SK-N-SH (cell line): ENCODE measurements around the gene KRT222. TPM values are rescaled to one million over a fixed set of nuclear protein-coding genes. Genes with fewer than 3 reads are reported as not detected.

Experiments used
- CTCF ChIA-PET: fragments of 300-600, 350-600 bp; formaldehyde crosslinking; extraction: SDS; loops from one replicate; lab custom pipeline; 2021; lab: Yijun Ruan, JAX
- POLR2A ChIA-PET: fragments of 350-600 bp; sonication (Branson Sonifier 250); formaldehyde crosslinking; extraction: SDS; loops from one replicate; lab custom pipeline; 2020; ENCODE audit warnings: antibody characterized with exemption, inconsistent platforms; lab: Yijun Ruan, JAX
- DNase-seq: peaks from one replicate; pipeline ENCODE4 v3.0.0; 2012
- H2AFZ ChIP-seq: fragments of 200-600 bp; sonication (generic); 2 replicates; pipeline ENCODE4 v1.8.1; 2016; ENCODE audit warnings: antibody characterized with exemption, mild to moderate bottlenecking, low read depth
- H3F3A ChIP-seq: fragments of 200-600 bp; sonication (generic); replicated peaks from 2 replicates; pipeline ENCODE3; 2016; ENCODE audit warnings: antibody characterized with exemption, mild to moderate bottlenecking; ENCODE audit not compliant: insufficient read depth
- H3K27ac ChIP-seq, 2 experiments: fragments of 200-500 bp in 1 of 2; fragments of 200-600 bp in 1 of 2; sonication (Bioruptor generic) in 1 of 2; sonication (generic), shearing (Covaris generic) in 1 of 2; 2 replicates each; pipeline versions ENCODE4 v1.5.1 to v1.6.1; 2014 to 2016; ENCODE audit warnings: low read depth in 2 of 2, inconsistent platforms in 1 of 2, low read length in 1 of 2, mild to moderate bottlenecking in 1 of 2, mixed read lengths in 1 of 2
- H3K27me3 ChIP-seq: fragments of 200-600 bp; sonication (generic), shearing (Covaris generic); 2 replicates; pipeline ENCODE4 v1.6.1; 2016; ENCODE audit warnings: mixed run types; ENCODE audit not compliant: insufficient read depth
- H3K36me3 ChIP-seq, 2 experiments: fragments of 200-500 bp in 1 of 2; fragments of 200-600 bp in 1 of 2; sonication (Bioruptor generic) in 1 of 2; sonication (generic) in 1 of 2; replicated peaks in 1 of 2; 2 replicates each; pipeline versions ENCODE3 to v1.5.1; 2014 to 2016; ENCODE audit warnings: low read length in 1 of 2, mild to moderate bottlenecking in 1 of 2; ENCODE audit not compliant: insufficient read depth in 2 of 2, control insufficient read depth in 1 of 2
- H3K4me1 ChIP-seq, 2 experiments: fragments of 200-500 bp in 1 of 2; fragments of 200-600 bp in 1 of 2; sonication (Bioruptor generic) in 1 of 2; sonication (generic), shearing (Covaris generic) in 1 of 2; 2 replicates each; pipeline versions ENCODE4 v1.5.1 to v1.6.1; 2014 to 2016; ENCODE audit warnings: low read depth in 1 of 2, low read length in 1 of 2, mixed run types in 1 of 2; ENCODE audit not compliant: insufficient read depth in 2 of 2, control insufficient read depth in 1 of 2
- H3K4me2 ChIP-seq: fragments of 200-600 bp; sonication (generic), shearing (Covaris generic); 2 replicates; pipeline ENCODE4 v1.6.1; 2017; ENCODE audit warnings: mixed run types
- H3K4me3 ChIP-seq, 2 experiments: fragments of 200-500 bp in 1 of 2; fragments of 200-600 bp in 1 of 2; sonication (Bioruptor generic) in 1 of 2; sonication (generic), shearing (Covaris generic) in 1 of 2; 2 replicates each; pipeline versions ENCODE4 v1.5.1 to v1.8.1; 2014 to 2016; ENCODE audit warnings: low read depth in 2 of 2, inconsistent platforms in 1 of 2, low read length in 1 of 2, mild to moderate bottlenecking in 1 of 2, mixed read lengths in 1 of 2, moderate library complexity in 1 of 2
- H3K79me2 ChIP-seq: fragments of 200-600 bp; sonication (generic); 2 replicates; pipeline ENCODE4 v1.8.1; 2017; ENCODE audit warnings: mild to moderate bottlenecking; ENCODE audit not compliant: insufficient read depth
- H3K9ac ChIP-seq: fragments of 200-600 bp; sonication (generic); 2 replicates; pipeline ENCODE4 v1.6.1; 2017; ENCODE audit warnings: mixed run types
- H3K9me2 ChIP-seq: fragments of 200-600 bp; sonication (generic); 2 replicates; pipeline ENCODE4 v1.6.1; 2017; ENCODE audit warnings: mixed run types
- H3K9me3 ChIP-seq: fragments of 200-600 bp; sonication (generic); 2 replicates; pipeline ENCODE4 v1.6.1; 2017; ENCODE audit warnings: mixed run types, mild to moderate bottlenecking, moderate library complexity
- H4K20me1 ChIP-seq: fragments of 200-600 bp; sonication (generic); 2 replicates; pipeline ENCODE4 v1.6.1; 2017; ENCODE audit warnings: mild to moderate bottlenecking, mixed run types; ENCODE audit not compliant: insufficient read depth
- EP300 ChIP-seq, 2 experiments: IDR thresholded peaks; 2 replicates each; pipeline versions ENCODE4 v1.4.0 to v1.6.1; 2012; ENCODE audit warnings: borderline replicate concordance in 1 of 2, low read depth in 1 of 2, low read length in 1 of 2
- FOXM1 ChIP-seq: IDR thresholded peaks from 2 replicates; pipeline ENCODE4 v1.4.0; 2012; ENCODE audit warnings: low read depth, mild to moderate bottlenecking
- GABPA ChIP-seq: IDR thresholded peaks from 2 replicates; pipeline ENCODE4 v1.4.0; 2012; ENCODE audit warnings: low read depth, mild to moderate bottlenecking
- GATA2 ChIP-seq: sonication (generic); formaldehyde crosslinking; IDR thresholded peaks from 2 replicates; pipeline ENCODE4 v1.5.0; 2020; ENCODE audit warnings: mild to moderate bottlenecking, missing genetic modification reagents
- IRF3 ChIP-seq: fragments of 150-350 bp; IDR thresholded peaks from 2 replicates; pipeline ENCODE4 v1.6.1; 2016; ENCODE audit warnings: mild to moderate bottlenecking, low read depth, low read length
- JUND ChIP-seq: IDR thresholded peaks from 2 replicates; pipeline ENCODE4 v1.4.0; 2012
- MEF2A ChIP-seq: IDR thresholded peaks from 2 replicates; pipeline ENCODE4 v1.4.0; 2012; ENCODE audit warnings: low read depth, borderline replicate concordance
- NFIC ChIP-seq: IDR thresholded peaks from 2 replicates; pipeline ENCODE4 v1.4.0; 2012; ENCODE audit warnings: borderline replicate concordance
- NRF1 ChIP-seq: IDR thresholded peaks from 2 replicates; pipeline ENCODE4 v1.6.1; 2012; ENCODE audit warnings: low read depth, mild to moderate bottlenecking, low read length
- PBX3 ChIP-seq: IDR thresholded peaks from 2 replicates; pipeline ENCODE4; 2012
- SIN3A ChIP-seq: IDR thresholded peaks from 2 replicates; pipeline ENCODE4 v1.6.1; 2012; ENCODE audit warnings: low read depth, mild to moderate bottlenecking, low read length, moderate library complexity, borderline replicate concordance
- SMC3 ChIP-seq: IDR thresholded peaks from 2 replicates; pipeline ENCODE4 v1.6.1; 2012; ENCODE audit warnings: low read depth, low read length, improper control_type of control experiment
- TAF1 ChIP-seq: IDR thresholded peaks from 2 replicates; pipeline ENCODE4 v1.6.1; 2012; ENCODE audit warnings: low read depth, mild to moderate bottlenecking, low read length, moderate library complexity, borderline replicate concordance
- WGBS: methylation state at CpG from one replicate; pipeline ENCODE4 v1.1.6; 2017; ENCODE audit warnings: low lambda C conversion rate; 5-methylcytosine and 5-hydroxymethylcytosine counted together
- polyA plus RNA-seq, 3 experiments: library from polyadenylated mRNA; depleted of rRNA; stranded (reverse); fragments of >200 nt; gene quantifications; 2 replicates each; pipeline ENCODE4 v1.2.3, GENCODE V29; 2012
- TF ChIP-seq, protein P1 (sequence below): IDR thresholded peaks from 2 replicates; pipeline ENCODE4 v1.4.0; 2012; ENCODE audit warnings: low read depth
- TF ChIP-seq, protein P2 (sequence below): IDR thresholded peaks from 2 replicates; pipeline ENCODE4 v1.6.1; 2012; ENCODE audit warnings: mild to moderate bottlenecking, low read depth, low read length, moderate library complexity
- TF ChIP-seq, protein P3 (sequence below): fragments of 200-600 bp; sonication (generic); IDR thresholded peaks from 2 replicates; pipeline ENCODE4 v1.6.1; 2017; ENCODE audit warnings: antibody characterized with exemption, mild to moderate bottlenecking, moderate library complexity

Gene KRT222
- polyA plus RNA-seq, 1 of the 3 experiments (the other 2 are of a cell fraction), result not detected

GRCh38 chr17:40613467-40614154 lies 51.4 kb downstream of the KRT222 start:
- Histone ChIP-seq H3K4me2 (no peak overlapping the region), H3K9me2 (no peaks in the 10 kb centered on the region), H3K27ac (no peak overlapping the region), H3F3A (no peaks in the 10 kb centered on the region), H3K4me1 (peaks cover 0 to 13% of the 10 kb centered on the region in 2 experiments; a peak in 1 of 4 replicates), H3K36me3 (no peaks in the 10 kb centered on the region), H3K9ac (no peak overlapping the region), H3K4me3 (no peak overlapping the region), H2AFZ (no peak overlapping the region), H4K20me1 (no peaks in the 10 kb centered on the region), H3K27me3 (peaks cover 58% of the 10 kb centered on the region), H3K9me3 (no peaks in the 10 kb centered on the region), H3K79me2 (no peaks in the 10 kb centered on the region)
- TF ChIP-seq GABPA (no peak), SMC3 (no peak), GATA2 (CRISPR knock-in tag) (no peak), SIN3A (no peak), NFIC (no peak), NRF1 (no peak), PBX3 (no peak), TAF1 (no peak), MEF2A (no peak), JUND (no peak), EP300 (IDR thresholded peaks at IDR 0.05; ENCODE audit: borderline replicate concordance in 1 of 2, low read depth in 1 of 2, low read length in 1 of 2) (no peak)
- TF ChIP-seq, protein P1, sequence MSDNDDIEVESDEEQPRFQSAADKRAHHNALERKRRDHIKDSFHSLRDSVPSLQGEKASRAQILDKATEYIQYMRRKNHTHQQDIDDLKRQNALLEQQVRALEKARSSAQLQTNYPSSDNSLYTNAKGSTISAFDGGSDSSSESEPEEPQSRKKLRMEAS, result no peak
- WGBS, result 67% methylated on average over 5 of the region's 5 CpGs
- no peak for DNase-seq
- POLR2A ChIA-PET, result no interaction called here
- CTCF ChIA-PET, result interaction anchor here (1.0 to 1.7 kb wide), 2 partner anchors 9 to 178 kb away, joined by 3 to 4 read pairs; no protein-coding TSS in a partner anchor

GRCh38 chr17:40612599-40613244 lies 52.3 kb downstream of the KRT222 start:
- POLR2A ChIA-PET, result no interaction called here
- Histone ChIP-seq H3K27me3 (peaks cover 52% of the 10 kb centered on the region), H3K9me2 (no peaks in the 10 kb centered on the region), H3F3A (no peaks in the 10 kb centered on the region), H3K9me3 (no peaks in the 10 kb centered on the region), H4K20me1 (no peaks in the 10 kb centered on the region), H3K4me1 (peaks cover 0 to 10% of the 10 kb centered on the region in 2 experiments; a peak in 1 of 4 replicates), H3K79me2 (no peaks in the 10 kb centered on the region), H3K36me3 (no peaks in the 10 kb centered on the region), H3K27ac (no peak overlapping the region), H3K4me2 (no peak overlapping the region), H3K9ac (no peak overlapping the region), H2AFZ (no peak overlapping the region), H3K4me3 (no peak overlapping the region; a peak in 1 of 4 replicates)
- TF ChIP-seq JUND, result no peak
- TF ChIP-seq IRF3, result no peak
- TF ChIP-seq NFIC, result no peak
- TF ChIP-seq TAF1, result no peak
- TF ChIP-seq, protein P1, result no peak
- no peak for TF ChIP-seq FOXM1
- TF ChIP-seq MEF2A, result no peak
- TF ChIP-seq, protein P2, sequence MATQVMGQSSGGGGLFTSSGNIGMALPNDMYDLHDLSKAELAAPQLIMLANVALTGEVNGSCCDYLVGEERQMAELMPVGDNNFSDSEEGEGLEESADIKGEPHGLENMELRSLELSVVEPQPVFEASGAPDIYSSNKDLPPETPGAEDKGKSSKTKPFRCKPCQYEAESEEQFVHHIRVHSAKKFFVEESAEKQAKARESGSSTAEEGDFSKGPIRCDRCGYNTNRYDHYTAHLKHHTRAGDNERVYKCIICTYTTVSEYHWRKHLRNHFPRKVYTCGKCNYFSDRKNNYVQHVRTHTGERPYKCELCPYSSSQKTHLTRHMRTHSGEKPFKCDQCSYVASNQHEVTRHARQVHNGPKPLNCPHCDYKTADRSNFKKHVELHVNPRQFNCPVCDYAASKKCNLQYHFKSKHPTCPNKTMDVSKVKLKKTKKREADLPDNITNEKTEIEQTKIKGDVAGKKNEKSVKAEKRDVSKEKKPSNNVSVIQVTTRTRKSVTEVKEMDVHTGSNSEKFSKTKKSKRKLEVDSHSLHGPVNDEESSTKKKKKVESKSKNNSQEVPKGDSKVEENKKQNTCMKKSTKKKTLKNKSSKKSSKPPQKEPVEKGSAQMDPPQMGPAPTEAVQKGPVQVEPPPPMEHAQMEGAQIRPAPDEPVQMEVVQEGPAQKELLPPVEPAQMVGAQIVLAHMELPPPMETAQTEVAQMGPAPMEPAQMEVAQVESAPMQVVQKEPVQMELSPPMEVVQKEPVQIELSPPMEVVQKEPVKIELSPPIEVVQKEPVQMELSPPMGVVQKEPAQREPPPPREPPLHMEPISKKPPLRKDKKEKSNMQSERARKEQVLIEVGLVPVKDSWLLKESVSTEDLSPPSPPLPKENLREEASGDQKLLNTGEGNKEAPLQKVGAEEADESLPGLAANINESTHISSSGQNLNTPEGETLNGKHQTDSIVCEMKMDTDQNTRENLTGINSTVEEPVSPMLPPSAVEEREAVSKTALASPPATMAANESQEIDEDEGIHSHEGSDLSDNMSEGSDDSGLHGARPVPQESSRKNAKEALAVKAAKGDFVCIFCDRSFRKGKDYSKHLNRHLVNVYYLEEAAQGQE, result no peak
- TF ChIP-seq EP300 (IDR thresholded peaks at IDR 0.05; ENCODE audit: borderline replicate concordance in 1 of 2, low read depth in 1 of 2, low read length in 1 of 2), result no peak
- TF ChIP-seq SMC3, result no peak
- TF ChIP-seq, protein P3, sequence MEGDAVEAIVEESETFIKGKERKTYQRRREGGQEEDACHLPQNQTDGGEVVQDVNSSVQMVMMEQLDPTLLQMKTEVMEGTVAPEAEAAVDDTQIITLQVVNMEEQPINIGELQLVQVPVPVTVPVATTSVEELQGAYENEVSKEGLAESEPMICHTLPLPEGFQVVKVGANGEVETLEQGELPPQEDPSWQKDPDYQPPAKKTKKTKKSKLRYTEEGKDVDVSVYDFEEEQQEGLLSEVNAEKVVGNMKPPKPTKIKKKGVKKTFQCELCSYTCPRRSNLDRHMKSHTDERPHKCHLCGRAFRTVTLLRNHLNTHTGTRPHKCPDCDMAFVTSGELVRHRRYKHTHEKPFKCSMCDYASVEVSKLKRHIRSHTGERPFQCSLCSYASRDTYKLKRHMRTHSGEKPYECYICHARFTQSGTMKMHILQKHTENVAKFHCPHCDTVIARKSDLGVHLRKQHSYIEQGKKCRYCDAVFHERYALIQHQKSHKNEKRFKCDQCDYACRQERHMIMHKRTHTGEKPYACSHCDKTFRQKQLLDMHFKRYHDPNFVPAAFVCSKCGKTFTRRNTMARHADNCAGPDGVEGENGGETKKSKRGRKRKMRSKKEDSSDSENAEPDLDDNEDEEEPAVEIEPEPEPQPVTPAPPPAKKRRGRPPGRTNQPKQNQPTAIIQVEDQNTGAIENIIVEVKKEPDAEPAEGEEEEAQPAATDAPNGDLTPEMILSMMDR, result no peak
- DNase-seq, result no peak
- 20% methylated on average over 11 of the region's 11 CpGs for WGBS
- CTCF ChIA-PET, result interaction anchor here (1.8 kb wide), 1 partner anchor 7 kb away, joined by 5 read pairs; no protein-coding TSS in a partner anchor
